Kidney epithelial cell (primary cell): ENCODE results near the gene SLC23A3. TPM values are rescaled to one million over a fixed set of nuclear protein-coding genes. Genes with fewer than 3 reads are reported as not detected.

Experiments
- DNase-seq: peaks from one replicate; pipeline ENCODE4 v3.0.0-alpha.2; 2010; ENCODE audit warnings: low read depth
- H3K27me3 ChIP-seq: 2 replicates; pipeline ENCODE4 v1.6.0; 2011; ENCODE audit warnings: low read length; ENCODE audit not compliant: control insufficient read depth, insufficient read depth
- H3K36me3 ChIP-seq: 2 replicates; pipeline ENCODE4 v1.5.1; 2011; ENCODE audit warnings: low read length; ENCODE audit not compliant: control insufficient read depth, insufficient read depth
- H3K4me3 ChIP-seq: 2 replicates; pipeline ENCODE4 v1.5.1; 2011; ENCODE audit warnings: low read depth, mild to moderate bottlenecking, control low read depth, low read length
- total RNA-seq: library from RNA; depleted of rRNA; stranded (reverse); fragments of >200 nt; gene quantifications from 2 replicates; pipeline ENCODE4 v1.2.3, GENCODE V29; 2015
- TF ChIP-seq, protein P1 (sequence below): IDR thresholded peaks from 2 replicates; pipeline ENCODE4 v1.5.1; 2011; ENCODE audit warnings: mild to moderate bottlenecking, moderate library complexity, low read length, control low read depth, inconsistent platforms; ENCODE audit not compliant: insufficient read depth, poor library complexity, severe bottlenecking

The SLC23A3 gene
- total RNA-seq, 1 donor from 2014 or later: 0.84 TPM

DNA sequence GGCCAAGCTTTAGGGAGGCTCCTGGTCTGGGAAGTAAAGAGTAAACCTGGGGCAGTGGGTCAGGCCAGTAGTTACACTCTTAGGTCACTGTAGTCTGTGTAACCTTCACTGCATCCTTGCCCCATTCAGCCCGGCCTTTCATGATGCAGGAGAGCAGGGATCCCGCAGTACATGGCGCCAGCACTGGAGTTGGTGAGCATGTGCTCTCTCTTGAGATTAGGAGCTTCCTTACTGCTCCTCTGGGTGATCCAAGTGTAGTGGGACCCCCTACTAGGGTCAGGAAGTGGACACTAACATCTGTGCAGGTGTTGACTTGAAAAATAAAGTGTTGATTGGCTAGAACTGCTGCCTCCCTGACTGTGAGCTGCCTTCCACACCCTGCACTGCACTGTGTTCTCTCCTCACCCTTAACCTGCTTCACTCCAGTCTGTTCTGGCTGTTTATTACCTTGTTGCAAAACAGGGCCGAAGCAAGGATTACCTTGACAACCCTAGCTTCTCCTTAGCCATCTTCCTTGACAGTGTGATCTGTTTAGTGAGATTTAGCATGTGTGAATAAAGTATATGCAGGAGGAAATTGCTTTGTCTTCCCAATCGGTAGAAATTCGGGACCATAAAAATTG, 13.4 kb upstream of the SLC23A3 start:
- Histone ChIP-seq H3K27me3 (no peaks in the 10 kb centered on the region), H3K36me3 (peaks cover 2% of the 10 kb centered on the region), H3K4me3 (no peak overlapping the region)
- TF ChIP-seq, protein P1, sequence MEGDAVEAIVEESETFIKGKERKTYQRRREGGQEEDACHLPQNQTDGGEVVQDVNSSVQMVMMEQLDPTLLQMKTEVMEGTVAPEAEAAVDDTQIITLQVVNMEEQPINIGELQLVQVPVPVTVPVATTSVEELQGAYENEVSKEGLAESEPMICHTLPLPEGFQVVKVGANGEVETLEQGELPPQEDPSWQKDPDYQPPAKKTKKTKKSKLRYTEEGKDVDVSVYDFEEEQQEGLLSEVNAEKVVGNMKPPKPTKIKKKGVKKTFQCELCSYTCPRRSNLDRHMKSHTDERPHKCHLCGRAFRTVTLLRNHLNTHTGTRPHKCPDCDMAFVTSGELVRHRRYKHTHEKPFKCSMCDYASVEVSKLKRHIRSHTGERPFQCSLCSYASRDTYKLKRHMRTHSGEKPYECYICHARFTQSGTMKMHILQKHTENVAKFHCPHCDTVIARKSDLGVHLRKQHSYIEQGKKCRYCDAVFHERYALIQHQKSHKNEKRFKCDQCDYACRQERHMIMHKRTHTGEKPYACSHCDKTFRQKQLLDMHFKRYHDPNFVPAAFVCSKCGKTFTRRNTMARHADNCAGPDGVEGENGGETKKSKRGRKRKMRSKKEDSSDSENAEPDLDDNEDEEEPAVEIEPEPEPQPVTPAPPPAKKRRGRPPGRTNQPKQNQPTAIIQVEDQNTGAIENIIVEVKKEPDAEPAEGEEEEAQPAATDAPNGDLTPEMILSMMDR: no peak
- no peak for DNase-seq

- H3K36me3 ChIP-seq: peaks cover 2% of the 10 kb centered on the region
- no peak for DNase-seq
Observed at GRCh38 chr2:219182331-219183150, 12.7 kb upstream of the SLC23A3 start.

GRCh38 chr2:219181531-219181930, 11.7 kb upstream of the SLC23A3 start:
- H3K36me3 ChIP-seq: peaks cover 2% of the 10 kb centered on the region
- DNase-seq: no peak
- no peak overlapping the region for H3K4me3 ChIP-seq
- TF ChIP-seq, protein P1: no peak
- no peaks in the 10 kb centered on the region for H3K27me3 ChIP-seq

More at GRCh38 chr2:219182331-219183150, 12.7 kb upstream of the SLC23A3 start:
- TF ChIP-seq, protein P1: no peak
- no peaks in the 10 kb centered on the region for H3K27me3 ChIP-seq
- no peak overlapping the region for H3K4me3 ChIP-seq

DNA sequence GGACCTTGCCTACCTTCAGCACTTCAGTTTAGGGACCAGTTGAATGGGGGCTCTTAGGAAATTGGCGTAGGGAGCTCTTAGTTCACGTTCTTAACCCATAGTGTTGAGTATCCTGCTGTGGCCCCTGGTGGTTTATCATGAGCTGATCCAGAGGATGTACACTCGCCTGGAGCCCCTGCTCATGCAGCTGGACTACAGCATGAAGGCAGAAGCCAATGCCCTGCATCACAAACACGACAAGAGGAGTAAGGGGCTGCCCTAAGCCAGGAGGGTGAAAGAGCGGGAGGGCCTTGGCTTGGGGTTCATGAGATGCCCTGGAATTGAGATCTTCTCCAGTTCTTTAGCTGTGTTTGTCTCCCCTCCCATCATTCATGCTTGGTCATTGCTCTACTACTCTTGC, 11.1 kb upstream of the SLC23A3 start:
- peaks cover 2% of the 10 kb centered on the region for H3K36me3 ChIP-seq
- no peaks in the 10 kb centered on the region for H3K27me3 ChIP-seq
- DNase-seq: no peak
- H3K4me3 ChIP-seq: no peak overlapping the region
- TF ChIP-seq, protein P1: no peak

DNA sequence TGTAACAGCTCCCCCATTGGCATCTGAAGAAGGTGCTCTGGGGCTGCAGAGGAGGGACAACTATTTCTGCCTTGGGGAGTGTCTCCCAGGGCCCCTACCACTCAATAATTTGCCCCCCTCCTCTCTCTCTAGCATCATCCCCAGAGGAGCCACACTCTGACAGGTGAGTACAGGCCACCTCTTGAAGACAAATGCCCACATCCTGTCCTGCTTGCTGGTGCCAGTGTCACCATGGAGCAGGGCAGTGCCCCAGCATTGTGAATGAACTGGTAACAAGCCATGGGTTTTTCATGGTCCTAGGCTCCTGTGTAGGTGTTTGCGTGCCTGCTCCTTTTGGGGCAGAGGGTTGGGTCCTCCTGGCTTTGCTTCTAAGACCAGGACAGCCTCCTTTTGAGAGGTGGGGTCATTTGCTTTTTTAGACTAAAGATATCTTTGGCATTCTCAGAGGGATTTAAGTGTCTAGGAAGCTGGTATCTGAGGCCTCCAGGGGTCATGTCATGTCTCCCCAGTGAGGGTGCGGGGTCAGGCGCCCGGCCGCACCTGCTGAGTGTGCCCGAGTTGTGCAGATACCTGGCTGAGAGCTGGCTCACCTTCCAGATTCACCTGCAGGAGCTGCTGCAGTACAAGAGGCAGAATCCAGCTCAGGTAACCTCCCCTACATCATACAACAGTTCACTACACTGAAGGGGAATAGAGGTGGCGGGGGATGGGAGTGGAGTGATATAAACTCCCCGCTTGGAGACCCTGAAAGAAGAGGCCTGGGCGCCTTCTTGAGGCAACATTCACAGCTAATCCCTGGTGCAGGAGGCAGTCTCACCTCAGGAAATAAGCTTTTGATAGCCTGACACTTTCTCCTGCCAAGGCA, 10.0 kb upstream of the SLC23A3 start:
- H3K4me3 ChIP-seq: no peak overlapping the region
- TF ChIP-seq, protein P1: no peak
- no peaks in the 10 kb centered on the region for H3K27me3 ChIP-seq
- no peak for DNase-seq
- peaks cover 2% of the 10 kb centered on the region for H3K36me3 ChIP-seq
